Measurements from ENCODE around the gene TGOLN2. TPM values are rescaled to one million over a fixed set of nuclear protein-coding genes. Genes with fewer than 3 reads are reported as not detected.

Gene TGOLN2
- total RNA-seq, 1 donor from 2014 or later: 75.1 TPM

- intact Hi-C loops (cut with DNase I): no loop called here
- DNase-seq (ENCODE audit: low spot score): no peak
Measured at GRCh38 chr2:85275984-85276540, 51.7 kb downstream of the TGOLN2 start.

GRCh38 chr2:85273738-85274731, 53.8 kb downstream of the TGOLN2 start:
- no peak for DNase-seq (ENCODE audit: low spot score)
- intact Hi-C loops (cut with DNase I): no loop called here

DNA sequence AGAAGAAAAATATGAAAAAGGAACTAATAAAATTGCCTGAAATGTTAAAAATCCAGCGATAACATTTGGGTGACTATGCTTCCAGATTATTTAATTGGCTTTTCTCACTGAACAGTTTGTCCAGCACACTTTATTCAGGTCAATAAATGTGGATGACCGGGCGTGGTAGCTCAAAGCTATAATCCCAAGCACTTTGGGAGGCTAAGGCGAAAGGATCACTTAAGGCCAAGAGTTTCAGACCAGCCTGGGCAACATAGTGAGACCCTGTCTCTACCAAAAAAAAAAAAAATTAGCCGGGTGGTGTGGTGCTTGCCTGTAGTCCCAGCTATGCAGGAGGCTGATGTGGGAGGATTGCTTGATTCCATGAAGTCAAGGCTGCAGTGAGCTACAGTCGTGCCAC, 55.4 kb downstream of the TGOLN2 start:
- DNase-seq (ENCODE audit: low spot score): no peak
- intact Hi-C loops (cut with DNase I): no loop called here

DNA sequence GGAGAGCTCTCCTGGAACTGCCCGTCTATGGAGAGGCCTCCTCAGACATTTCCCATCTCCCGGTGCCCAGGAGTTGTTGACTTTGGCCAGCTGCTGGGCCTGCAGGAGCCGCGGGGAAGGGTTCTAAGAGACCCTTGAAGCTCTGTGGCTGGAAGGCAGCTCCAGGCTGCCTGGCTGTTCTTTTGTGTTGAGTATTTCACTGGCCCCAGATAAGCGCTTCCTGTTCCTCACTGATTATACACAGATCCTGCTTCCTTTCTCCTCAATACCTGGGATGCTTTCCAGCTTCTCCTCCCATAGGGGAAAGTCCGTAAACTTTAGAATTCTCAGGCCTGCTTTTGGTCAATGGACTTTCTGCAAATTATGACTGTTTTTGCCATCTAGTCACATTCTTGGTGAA, 57.8 kb downstream of the TGOLN2 start:
- DNase-seq (ENCODE audit: low spot score): no peak

More for the DNA sequence above, 57.8 kb downstream of the TGOLN2 start:
- intact Hi-C loops (cut with DNase I): no loop called here

Other genes with a start within 250 kb of the TGOLN2 start
- gene TCF7L1, start 194.6 kb downstream of the TGOLN2 start, total RNA-seq: 6.0 TPM
- 16.6 TPM for gene RETSAT, start 26.5 kb upstream of the TGOLN2 start, total RNA-seq
- 9.8 TPM for gene ELMOD3, start 26.8 kb upstream of the TGOLN2 start, total RNA-seq
- 7.4 TPM for gene CAPG, start 82.4 kb upstream of the TGOLN2 start, total RNA-seq
- not detected for gene SH2D6, start 90.7 kb upstream of the TGOLN2 start, total RNA-seq
- gene MAT2A, start 211.2 kb upstream of the TGOLN2 start, total RNA-seq: 146 TPM
- 23.3 TPM for gene GGCX, start 233.5 kb upstream of the TGOLN2 start, total RNA-seq
- gene VAMP8, start 249.6 kb upstream of the TGOLN2 start, total RNA-seq: 8.2 TPM

Measured in cardiac septum (tissue), 1 donor.